ENCODE measurements around the gene ADARB2.

The ADARB2 gene

DNA sequence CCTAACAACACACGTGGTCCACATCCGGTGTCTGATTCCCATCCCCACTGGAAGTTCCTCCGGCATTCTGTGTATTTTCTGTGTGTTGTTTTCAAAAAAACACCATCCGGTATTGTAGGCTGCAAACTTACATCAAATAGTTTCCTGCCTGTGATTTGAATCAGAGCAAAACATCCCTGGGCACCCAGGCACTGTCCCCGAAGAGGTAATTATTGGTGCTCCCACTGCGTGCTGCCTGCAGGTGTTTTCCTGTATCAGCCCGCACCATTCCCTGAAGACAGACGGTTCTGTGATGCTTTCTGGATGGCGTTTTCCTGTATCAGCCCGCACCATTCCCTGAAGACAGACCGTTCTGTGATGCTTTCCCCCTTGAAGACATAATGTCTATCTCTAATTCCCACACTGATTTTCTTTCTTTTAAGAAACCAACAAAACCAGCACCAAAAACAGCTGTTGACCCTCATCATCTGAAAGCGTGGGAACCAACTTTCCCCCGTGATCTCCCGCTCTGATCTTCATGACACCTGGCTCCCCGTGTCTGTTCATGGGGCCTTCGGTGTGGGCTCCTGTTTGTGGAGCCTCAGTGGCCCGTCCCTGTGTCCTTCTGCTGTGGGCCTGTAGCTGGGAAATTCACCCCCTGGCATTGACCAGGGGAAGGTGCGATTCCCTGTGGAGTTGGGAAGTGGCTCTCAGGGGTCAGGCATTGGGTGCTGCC, 205.3 kb downstream of the ADARB2 start:
- no peak for DNase-seq (ENCODE audit: low read depth in 2 of 3, low spot score in 1 of 3)

DNA sequence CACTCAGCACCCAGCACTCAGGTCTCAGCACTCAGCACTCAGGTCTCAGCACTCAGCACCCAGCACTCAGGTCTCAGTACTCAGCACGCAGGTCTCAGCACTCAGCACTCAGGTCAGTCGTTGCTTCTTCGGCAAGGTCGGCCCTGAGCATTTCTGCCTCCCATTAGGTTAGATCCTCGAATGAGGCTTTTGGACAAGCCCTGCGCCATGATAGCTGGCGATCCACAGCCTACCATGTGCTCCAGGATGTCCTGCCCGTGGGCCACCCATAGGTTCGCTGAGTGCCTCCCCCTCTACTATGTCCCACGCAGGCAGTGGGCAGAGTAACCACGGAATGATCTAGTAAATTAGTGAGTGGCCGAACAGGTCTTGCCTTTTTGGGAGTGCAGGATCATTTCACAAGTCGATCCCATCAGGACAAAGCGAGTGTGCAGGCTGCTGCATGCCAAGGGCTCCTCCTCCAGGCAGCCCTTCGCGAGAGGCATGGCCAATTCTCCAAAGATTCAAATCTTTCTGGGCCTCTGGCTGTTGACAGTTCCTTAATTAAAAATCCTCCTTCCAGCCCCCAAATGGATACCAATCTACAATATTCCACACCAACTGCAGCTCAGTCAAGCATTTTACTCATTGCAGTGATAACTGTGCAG, 206.3 kb downstream of the ADARB2 start:
- no peak for DNase-seq (ENCODE audit: low read depth in 2 of 3, low spot score in 1 of 3)

GRCh38 chr10:1529806-1530413, 207.4 kb downstream of the ADARB2 start:
- DNase-seq (ENCODE audit: low read depth in 2 of 3, low spot score in 1 of 3): no peak

GRCh38 chr10:1527951-1528350, 209.4 kb downstream of the ADARB2 start:
- DNase-seq (ENCODE audit: low read depth in 2 of 3, low spot score in 1 of 3): no peak

- DNase-seq (ENCODE audit: low read depth in 2 of 3, low spot score in 1 of 3): no peak
Observed at GRCh38 chr10:1526436-1527055, 210.8 kb downstream of the ADARB2 start.

GRCh38 chr10:1525354-1526162, 211.8 kb downstream of the ADARB2 start:
- no peak for DNase-seq (ENCODE audit: low read depth in 2 of 3, low spot score in 1 of 3)

GRCh38 chr10:1524540-1524939, 212.8 kb downstream of the ADARB2 start:
- DNase-seq (ENCODE audit: low read depth in 2 of 3, low spot score in 1 of 3): no peak

DNA sequence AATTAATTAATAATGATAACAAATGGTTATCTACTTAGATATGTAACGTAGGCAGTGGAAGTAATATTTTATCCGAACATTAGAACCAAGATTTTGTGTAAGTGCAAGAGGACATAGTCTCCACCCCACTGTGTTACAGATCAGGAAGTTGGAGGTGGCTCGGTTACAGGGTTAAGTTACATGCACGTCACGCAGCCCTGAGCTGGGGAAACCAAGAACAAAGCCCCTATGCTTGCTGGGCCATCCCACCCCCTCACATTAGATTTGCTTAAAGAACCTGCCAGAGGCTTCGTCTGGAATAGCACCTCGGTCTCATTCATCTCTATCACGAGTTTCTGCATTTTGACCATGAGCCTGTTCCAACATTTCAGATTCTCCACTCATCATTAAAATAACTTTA, 214.1 kb downstream of the ADARB2 start:
- no peak for DNase-seq (ENCODE audit: low read depth in 2 of 3, low spot score in 1 of 3)

GRCh38 chr10:1522237-1522636, 215.1 kb downstream of the ADARB2 start:
- DNase-seq (ENCODE audit: low read depth in 2 of 3, low spot score in 1 of 3): no peak

- DNase-seq (ENCODE audit: low read depth in 2 of 3, low spot score in 1 of 3): no peak
Observed at GRCh38 chr10:1521741-1522140, 215.6 kb downstream of the ADARB2 start.

DNA sequence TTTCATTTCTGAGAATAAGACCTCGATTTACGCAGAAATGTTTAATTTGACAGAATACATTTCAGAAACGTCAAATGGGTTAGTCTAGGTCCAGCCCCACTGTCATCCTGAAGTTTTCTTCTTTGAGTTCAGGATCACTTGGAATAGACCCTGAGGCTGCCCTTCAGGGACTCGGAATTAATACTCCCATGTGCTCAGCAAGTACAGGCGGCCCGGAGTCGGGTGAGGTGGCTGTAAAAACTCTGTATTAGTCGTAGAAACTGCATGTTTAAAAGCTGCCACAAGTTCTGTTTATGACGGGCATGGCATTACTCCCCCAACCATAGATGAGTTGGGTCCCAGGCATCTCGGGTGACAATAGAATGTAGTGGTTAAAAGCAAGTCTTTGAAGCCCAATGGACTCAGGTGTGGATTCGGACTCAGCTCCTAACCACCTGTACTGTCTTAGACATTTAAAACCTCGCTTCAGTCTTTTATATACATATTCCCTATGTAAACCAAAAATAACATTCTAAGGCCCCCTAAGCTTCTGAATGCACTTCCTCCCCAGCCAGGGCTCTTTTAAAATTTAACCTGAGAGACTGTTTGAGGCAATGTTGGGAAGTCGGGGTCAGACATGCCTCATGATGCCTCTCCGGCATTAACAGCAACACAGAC, 216.3 kb downstream of the ADARB2 start:
- no peak for DNase-seq (ENCODE audit: low read depth in 2 of 3, low spot score in 1 of 3)

DNA sequence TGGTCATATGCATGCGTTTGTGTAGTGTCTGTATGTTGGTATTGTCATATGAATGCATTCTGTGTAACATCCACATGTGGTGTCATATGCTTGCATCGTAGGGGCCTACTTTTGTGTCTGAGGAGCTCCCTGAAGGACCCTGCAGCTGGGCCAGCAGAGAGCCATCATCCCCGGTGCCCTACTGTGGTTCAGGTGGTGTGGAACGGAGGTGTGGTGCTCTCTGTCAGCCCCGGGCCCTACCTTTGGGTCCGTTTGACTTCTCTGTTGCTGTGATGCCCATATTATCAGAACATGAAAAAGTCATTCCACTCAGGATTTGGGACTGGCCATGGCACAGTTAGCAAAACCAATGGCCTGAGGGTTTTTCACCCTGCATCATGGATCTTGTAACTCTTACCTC, 217.9 kb downstream of the ADARB2 start:
- DNase-seq (ENCODE audit: low read depth in 2 of 3, low spot score in 1 of 3): no peak

- no peak for DNase-seq (ENCODE audit: low read depth in 2 of 3, low spot score in 1 of 3)
Observed at GRCh38 chr10:1517684-1518083, 219.6 kb downstream of the ADARB2 start.

DNA sequence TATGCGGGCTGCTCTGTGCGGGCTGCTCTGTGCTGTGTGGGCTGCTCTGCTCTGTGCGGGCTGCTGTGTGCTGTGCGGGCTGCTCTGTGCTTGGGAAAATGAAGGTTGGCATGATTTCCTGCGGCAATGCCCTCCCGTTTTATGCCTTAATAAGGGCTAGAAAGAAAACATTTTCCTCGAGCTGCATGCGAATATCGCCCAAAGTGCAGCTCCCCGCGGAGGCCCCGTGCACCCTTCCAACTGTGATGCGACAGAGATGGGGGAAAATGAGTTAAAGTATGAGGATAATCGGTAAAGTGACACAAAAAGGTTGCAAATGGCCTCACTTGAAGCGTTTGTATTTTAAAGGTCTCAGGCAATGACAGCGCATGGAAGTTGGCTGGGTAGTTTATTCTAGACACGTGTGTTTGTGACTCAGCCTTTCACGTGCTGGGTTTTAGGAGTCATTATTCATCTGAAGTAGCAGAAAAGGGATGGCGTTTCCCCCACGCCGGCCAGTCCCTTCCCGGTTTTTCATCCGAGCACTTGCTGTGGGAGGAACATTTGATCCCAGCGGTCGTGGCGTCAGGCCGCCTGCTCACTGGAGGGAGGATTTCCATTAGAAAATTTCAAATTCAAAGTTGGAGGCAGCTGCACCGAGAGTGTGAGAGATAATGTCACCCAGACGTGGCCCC, 220.7 kb downstream of the ADARB2 start:
- DNase-seq (ENCODE audit: low read depth in 2 of 3, low spot score in 1 of 3): no peak

DNA sequence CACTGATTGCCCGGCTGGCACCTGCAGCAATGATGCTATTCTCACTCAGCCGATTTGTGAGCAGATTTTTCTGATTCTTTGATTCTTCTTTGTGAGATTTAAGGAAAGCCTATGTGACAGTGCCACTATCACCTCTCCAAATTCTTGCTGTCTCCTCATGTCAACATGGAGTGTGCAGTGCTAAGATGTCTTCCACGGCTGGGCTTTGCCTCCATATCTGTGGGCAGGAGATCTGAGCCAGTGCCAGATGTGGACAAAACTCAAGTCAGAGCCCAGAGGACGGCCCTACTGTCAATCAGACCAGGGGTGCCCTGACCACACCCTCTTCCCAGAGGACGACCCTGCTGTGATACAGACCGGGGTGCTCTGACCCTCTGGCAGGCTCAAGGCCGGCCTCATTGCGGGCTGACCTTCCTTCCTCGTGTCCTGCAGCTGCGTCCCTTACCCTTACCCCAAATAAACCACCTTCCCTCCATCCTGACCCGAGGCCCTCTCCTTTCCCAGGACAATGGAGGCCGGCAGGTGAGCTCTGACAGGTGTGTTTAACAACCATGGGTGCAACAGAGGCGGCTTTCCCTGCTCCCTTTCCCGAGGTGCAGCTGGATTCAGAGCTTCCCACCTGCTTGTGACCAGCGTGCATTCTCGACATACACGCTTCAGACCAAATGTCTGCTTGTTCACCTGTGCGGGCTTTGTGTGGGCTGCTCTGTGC, 221.4 kb downstream of the ADARB2 start:
- DNase-seq (ENCODE audit: low read depth in 2 of 3, low spot score in 1 of 3): no peak

- DNase-seq (ENCODE audit: low read depth in 2 of 3, low spot score in 1 of 3): no peak
Observed at GRCh38 chr10:1515121-1515779, 222.1 kb downstream of the ADARB2 start.

GRCh38 chr10:1514681-1515080, 222.6 kb downstream of the ADARB2 start:
- DNase-seq (ENCODE audit: low read depth in 2 of 3, low spot score in 1 of 3): no peak

- no peak for DNase-seq (ENCODE audit: low read depth in 2 of 3, low spot score in 1 of 3)
Observed at GRCh38 chr10:1513221-1513620, 224.1 kb downstream of the ADARB2 start.

DNA sequence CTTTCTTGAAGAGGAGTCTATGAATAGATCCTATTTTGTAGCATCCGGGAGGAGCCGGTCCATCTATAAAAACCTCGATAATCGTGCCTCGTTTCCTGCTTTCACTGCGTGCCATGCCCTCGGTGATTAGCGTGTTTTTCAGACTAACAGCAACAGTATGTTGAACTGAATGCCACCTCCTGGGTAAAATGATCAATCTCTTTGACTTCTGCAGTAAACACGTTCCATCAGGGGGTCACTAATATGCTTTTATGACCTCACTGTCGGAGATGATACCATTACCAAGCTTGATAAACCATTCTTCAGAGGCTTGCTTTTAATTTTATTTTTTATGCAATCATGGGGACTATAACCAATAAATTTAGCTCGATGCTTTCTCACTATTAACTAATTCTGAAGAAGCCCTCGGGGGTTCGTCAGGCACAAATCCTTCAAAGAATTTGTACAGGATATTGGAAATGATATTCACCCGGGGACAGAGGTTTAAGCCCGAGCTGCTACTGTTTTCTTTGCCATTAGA, 228.3 kb downstream of the ADARB2 start:
- no peak for DNase-seq (ENCODE audit: low read depth in 2 of 3, low spot score in 1 of 3)
